Lung (tissue), 12 donors: ENCODE measurements around the gene GYG1. TPM values are rescaled to one million over a fixed set of nuclear protein-coding genes. Genes with fewer than 3 reads are reported as not detected.
A peak's percentile ranks its signal among the peaks of the same experiment; 100 is the strongest.

Source experiments
- ATAC-seq: fragments of 200-7000 bp; cut with Tn5 transposase; one replicate; pipeline ENCODE4 v1.9.1; 2020; ENCODE audit warnings: moderate number of reproducible peaks; ENCODE audit not compliant: insufficient read depth, low FRiP score
- DNase-seq, 3 donors: peaks; one replicate each; pipeline ENCODE4 v3.0.0-alpha.2; 2013 to 2017
- H3K27ac ChIP-seq, 2 donors: one replicate each; pipeline ENCODE4 v1.5.1; 2013; ENCODE audit warnings: mild to moderate bottlenecking in 2 of 2, moderate library complexity in 2 of 2, control low read depth in 1 of 2, inconsistent platforms in 1 of 2, low read depth in 1 of 2, low read length in 1 of 2
- H3K27me3 ChIP-seq, 3 donors: one replicate each; pipeline ENCODE4 v1.5.1; 2013; ENCODE audit warnings: low read length in 2 of 3; ENCODE audit not compliant: control insufficient read depth in 3 of 3, insufficient read depth in 3 of 3
- H3K36me3 ChIP-seq, 4 donors: one replicate each; pipeline ENCODE4 v1.5.1; 2013; ENCODE audit warnings: low read length in 4 of 4, mild to moderate bottlenecking in 1 of 4, moderate library complexity in 1 of 4; ENCODE audit not compliant: control insufficient read depth in 4 of 4, insufficient read depth in 4 of 4
- H3K4me1 ChIP-seq, 5 donors: one replicate each; pipeline ENCODE4 v1.5.1; 2013; ENCODE audit warnings: low read length in 5 of 5, mild to moderate bottlenecking in 2 of 5, moderate library complexity in 1 of 5; ENCODE audit not compliant: control insufficient read depth in 5 of 5, insufficient read depth in 5 of 5
- H3K4me3 ChIP-seq: one replicate; pipeline ENCODE4 v1.5.1; 2013; ENCODE audit warnings: mild to moderate bottlenecking, control low read depth, moderate library complexity
- H3K9ac ChIP-seq, 2 donors: one replicate each; pipeline ENCODE4 v1.5.1; 2013; ENCODE audit warnings: low read length in 2 of 2, control low read depth in 1 of 2; ENCODE audit not compliant: insufficient read depth in 1 of 2
- H3K9me3 ChIP-seq, 4 donors: one replicate each; pipeline ENCODE4 v1.5.1; 2013; ENCODE audit warnings: low read length in 3 of 4, mild to moderate bottlenecking in 1 of 4, moderate library complexity in 1 of 4; ENCODE audit not compliant: control insufficient read depth in 4 of 4, insufficient read depth in 3 of 4
- WGBS, 2 donors: extraction: QIAGEN DNeasy Blood & Tissue Kit; methylation state at CpG; one replicate each; pipeline ENCODE4 v1.1.7; 2013; 5-methylcytosine and 5-hydroxymethylcytosine counted together
- polyA plus RNA-seq, 2 donors: library from polyadenylated mRNA; stranded (reverse); fragments of 200-250 nt; gene quantifications; one replicate each; pipeline ENCODE4 v1.2.1, GENCODE V29; 2013
- total RNA-seq, 2 donors: library from RNA; depleted of rRNA in 1 of 2; stranded (reverse); fragments of >200 nt in 1 of 2; gene quantifications; one replicate each; pipeline ENCODE4 v1.2.1, GENCODE V29; 2014 to 2021
- TF ChIP-seq, protein P1 (sequence below): IDR thresholded peaks from 2 replicates; pipeline ENCODE4 v1.5.1; 2012; ENCODE audit warnings: mild to moderate bottlenecking; ENCODE audit errors: control extremely low read depth, extremely low read depth
- donor health status: control.
- donor health status: control.
- donor health status: Bipolar disorder and iron deficiency.
- donor health status: healthy.
- donor health status: DM: yes; HTN: yes; CAD: no.

GYG1 gene
- total and polyA plus RNA-seq, 4 donors: 23.2 to 115 (median 60.2) TPM

DNA sequence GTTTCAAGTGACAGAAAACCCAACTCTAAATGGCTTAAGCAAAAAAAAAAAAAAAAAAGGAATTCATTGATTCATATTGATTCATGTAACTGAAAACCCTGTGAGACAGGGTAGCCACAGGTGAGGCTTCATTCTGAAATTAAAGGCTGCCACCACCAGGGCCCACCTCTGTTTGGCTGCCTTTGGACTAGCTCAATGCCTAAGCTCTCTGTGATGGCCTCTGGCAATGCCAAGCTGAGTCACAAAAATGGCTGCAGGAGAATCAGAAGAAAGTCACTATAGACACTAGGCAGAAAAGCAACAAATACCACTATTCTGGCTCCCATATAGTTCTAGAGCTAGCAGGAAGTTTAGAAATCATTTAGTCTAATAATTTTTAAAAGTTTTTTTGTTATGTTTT lies 38.2 kb upstream of the GYG1 start:
- peaks cover 0 to 2% (median 0%) of the 10 kb centered on the region in 4 donors for H3K9me3 ChIP-seq
- H3K4me3 ChIP-seq: no peak overlapping the region
- ATAC-seq (no peak), DNase-seq (no peak)
- H3K36me3 ChIP-seq: no peaks in the 10 kb centered on the region
- H3K27ac ChIP-seq: no peak overlapping the region
- no peak overlapping the region for H3K9ac ChIP-seq
- peaks cover 0 to 32% (median 7%) of the 10 kb centered on the region in 5 donors for H3K4me1 ChIP-seq
- TF ChIP-seq, protein P1, sequence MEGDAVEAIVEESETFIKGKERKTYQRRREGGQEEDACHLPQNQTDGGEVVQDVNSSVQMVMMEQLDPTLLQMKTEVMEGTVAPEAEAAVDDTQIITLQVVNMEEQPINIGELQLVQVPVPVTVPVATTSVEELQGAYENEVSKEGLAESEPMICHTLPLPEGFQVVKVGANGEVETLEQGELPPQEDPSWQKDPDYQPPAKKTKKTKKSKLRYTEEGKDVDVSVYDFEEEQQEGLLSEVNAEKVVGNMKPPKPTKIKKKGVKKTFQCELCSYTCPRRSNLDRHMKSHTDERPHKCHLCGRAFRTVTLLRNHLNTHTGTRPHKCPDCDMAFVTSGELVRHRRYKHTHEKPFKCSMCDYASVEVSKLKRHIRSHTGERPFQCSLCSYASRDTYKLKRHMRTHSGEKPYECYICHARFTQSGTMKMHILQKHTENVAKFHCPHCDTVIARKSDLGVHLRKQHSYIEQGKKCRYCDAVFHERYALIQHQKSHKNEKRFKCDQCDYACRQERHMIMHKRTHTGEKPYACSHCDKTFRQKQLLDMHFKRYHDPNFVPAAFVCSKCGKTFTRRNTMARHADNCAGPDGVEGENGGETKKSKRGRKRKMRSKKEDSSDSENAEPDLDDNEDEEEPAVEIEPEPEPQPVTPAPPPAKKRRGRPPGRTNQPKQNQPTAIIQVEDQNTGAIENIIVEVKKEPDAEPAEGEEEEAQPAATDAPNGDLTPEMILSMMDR: no peak
- no peaks in the 10 kb centered on the region for H3K27me3 ChIP-seq

DNA sequence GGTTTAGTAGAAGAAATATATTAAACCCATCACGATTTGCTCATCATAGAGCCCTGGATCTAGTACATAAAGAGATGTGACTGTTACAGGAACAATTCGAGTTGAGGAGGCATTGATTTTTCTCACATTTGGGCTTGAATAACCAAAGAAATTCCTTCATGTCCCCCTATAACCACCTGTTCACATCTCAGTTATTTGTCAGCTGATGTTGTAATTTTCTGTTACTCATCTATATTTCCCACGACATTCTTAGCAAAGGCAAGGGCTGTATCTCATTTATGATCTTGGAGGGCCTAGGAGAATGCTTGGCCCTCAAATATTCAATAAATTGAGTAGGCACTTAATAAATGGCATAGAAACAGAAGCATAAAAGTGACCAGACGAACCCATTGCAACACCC lies 36.4 kb upstream of the GYG1 start:
- Histone ChIP-seq H3K9ac (no peak overlapping the region), H3K27ac (no peak overlapping the region), H3K4me1 (peaks cover 0 to 38% (median 7%) of the 10 kb centered on the region in 5 donors), H3K27me3 (no peaks in the 10 kb centered on the region), H3K36me3 (no peaks in the 10 kb centered on the region), H3K9me3 (peaks cover 0 to 2% (median 0%) of the 10 kb centered on the region in 4 donors), H3K4me3 (no peak overlapping the region)
- TF ChIP-seq, protein P1: no peak
- no peak for ATAC-seq
- WGBS, 2 donors: 76 to 79% methylated on average over 4 of the region's 4 CpGs
- no peak for DNase-seq

DNA sequence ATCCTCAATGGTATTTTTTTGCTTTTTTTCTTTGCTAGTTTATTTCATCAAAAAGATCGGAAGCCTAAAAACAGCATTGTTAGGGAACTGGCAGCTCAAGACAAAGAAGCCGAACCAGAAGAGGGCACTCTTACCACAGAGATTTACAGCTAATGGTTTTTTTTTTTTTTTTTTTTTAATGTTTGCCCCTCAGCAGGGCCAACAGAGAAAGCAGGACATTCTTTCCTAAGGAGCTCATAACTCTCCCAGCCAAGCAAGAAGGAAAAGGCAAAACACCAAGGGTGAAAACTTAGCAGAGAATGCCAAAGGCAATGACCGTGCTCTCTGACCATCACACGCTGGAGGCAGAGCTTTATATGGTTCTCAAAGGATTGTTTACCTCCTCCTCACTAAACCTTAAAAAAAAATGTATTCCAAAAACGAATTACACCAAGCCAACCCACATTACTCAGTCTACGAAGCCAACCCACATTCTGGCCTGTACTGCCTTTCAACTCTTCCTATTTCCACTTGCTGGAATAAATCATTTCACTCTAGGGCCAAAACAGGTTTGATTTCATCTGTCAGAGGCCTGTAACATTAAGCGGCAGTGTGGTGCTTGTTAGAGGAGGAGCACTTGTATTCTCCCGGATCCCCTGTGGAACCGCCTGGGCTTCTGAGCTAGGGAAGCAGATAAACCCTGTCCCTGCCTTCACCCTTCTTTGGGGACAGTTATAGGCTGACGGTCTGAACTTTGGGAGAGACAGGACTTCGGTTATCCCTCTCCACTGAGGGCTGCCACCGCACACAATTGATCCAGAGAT lies 35.6 kb upstream of the GYG1 start:
- TF ChIP-seq, protein P1: peak; percentile 23
- Histone ChIP-seq H3K9ac (peak overlapping the region in 1 of 2 donors; percentile 36), H3K27ac (peak overlapping the region in 1 of 2 donors; percentile 78), H3K9me3 (peaks cover 0 to 2% (median 0%) of the 10 kb centered on the region in 4 donors), H3K4me3 (no peak overlapping the region), H3K4me1 (peaks cover 0 to 35% (median 7%) of the 10 kb centered on the region in 5 donors), H3K36me3 (no peaks in the 10 kb centered on the region), H3K27me3 (no peaks in the 10 kb centered on the region)
- ATAC-seq: peak; percentile 55
- peak; percentile 71 to 94 (median 93) for DNase-seq
- 57 to 64% methylated on average over 12 of the region's 12 CpGs for WGBS, 2 donors
